ENCODE data around the gene BPTF. TPM values are rescaled to one million over a fixed set of nuclear protein-coding genes. Genes with fewer than 3 reads are reported as not detected.

Gene BPTF
- total and polyA plus RNA-seq, 2 of the 8 experiments (the other 6 are each of a cell fraction or from before 2014, with no cell fraction given) = 107 to 228 TPM

DNA sequence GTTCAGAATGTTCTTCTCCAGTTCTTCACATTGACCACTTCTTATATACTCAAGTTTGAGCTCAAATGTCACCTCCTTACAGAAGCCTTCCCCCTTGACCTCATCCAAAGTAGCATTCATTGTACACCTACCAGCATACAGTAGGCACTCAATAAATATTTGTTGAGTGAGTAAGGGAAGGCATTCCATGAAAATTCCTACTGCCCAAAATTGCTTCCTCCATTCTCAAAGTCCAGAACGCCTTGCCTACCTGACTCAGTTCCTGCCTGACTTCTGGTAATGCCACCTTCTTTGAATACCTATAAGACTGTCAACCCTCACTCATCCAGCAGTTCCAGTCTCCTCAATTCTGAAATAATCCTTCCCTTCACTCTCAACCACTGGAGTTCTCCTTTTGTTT lies 14.8 kb upstream of the BPTF start (continued):
- TF ChIP-seq SRF (IDR thresholded peaks at IDR 0.05; ENCODE audit: low read depth, low read length) = no peak
- TF ChIP-seq, protein P1, sequence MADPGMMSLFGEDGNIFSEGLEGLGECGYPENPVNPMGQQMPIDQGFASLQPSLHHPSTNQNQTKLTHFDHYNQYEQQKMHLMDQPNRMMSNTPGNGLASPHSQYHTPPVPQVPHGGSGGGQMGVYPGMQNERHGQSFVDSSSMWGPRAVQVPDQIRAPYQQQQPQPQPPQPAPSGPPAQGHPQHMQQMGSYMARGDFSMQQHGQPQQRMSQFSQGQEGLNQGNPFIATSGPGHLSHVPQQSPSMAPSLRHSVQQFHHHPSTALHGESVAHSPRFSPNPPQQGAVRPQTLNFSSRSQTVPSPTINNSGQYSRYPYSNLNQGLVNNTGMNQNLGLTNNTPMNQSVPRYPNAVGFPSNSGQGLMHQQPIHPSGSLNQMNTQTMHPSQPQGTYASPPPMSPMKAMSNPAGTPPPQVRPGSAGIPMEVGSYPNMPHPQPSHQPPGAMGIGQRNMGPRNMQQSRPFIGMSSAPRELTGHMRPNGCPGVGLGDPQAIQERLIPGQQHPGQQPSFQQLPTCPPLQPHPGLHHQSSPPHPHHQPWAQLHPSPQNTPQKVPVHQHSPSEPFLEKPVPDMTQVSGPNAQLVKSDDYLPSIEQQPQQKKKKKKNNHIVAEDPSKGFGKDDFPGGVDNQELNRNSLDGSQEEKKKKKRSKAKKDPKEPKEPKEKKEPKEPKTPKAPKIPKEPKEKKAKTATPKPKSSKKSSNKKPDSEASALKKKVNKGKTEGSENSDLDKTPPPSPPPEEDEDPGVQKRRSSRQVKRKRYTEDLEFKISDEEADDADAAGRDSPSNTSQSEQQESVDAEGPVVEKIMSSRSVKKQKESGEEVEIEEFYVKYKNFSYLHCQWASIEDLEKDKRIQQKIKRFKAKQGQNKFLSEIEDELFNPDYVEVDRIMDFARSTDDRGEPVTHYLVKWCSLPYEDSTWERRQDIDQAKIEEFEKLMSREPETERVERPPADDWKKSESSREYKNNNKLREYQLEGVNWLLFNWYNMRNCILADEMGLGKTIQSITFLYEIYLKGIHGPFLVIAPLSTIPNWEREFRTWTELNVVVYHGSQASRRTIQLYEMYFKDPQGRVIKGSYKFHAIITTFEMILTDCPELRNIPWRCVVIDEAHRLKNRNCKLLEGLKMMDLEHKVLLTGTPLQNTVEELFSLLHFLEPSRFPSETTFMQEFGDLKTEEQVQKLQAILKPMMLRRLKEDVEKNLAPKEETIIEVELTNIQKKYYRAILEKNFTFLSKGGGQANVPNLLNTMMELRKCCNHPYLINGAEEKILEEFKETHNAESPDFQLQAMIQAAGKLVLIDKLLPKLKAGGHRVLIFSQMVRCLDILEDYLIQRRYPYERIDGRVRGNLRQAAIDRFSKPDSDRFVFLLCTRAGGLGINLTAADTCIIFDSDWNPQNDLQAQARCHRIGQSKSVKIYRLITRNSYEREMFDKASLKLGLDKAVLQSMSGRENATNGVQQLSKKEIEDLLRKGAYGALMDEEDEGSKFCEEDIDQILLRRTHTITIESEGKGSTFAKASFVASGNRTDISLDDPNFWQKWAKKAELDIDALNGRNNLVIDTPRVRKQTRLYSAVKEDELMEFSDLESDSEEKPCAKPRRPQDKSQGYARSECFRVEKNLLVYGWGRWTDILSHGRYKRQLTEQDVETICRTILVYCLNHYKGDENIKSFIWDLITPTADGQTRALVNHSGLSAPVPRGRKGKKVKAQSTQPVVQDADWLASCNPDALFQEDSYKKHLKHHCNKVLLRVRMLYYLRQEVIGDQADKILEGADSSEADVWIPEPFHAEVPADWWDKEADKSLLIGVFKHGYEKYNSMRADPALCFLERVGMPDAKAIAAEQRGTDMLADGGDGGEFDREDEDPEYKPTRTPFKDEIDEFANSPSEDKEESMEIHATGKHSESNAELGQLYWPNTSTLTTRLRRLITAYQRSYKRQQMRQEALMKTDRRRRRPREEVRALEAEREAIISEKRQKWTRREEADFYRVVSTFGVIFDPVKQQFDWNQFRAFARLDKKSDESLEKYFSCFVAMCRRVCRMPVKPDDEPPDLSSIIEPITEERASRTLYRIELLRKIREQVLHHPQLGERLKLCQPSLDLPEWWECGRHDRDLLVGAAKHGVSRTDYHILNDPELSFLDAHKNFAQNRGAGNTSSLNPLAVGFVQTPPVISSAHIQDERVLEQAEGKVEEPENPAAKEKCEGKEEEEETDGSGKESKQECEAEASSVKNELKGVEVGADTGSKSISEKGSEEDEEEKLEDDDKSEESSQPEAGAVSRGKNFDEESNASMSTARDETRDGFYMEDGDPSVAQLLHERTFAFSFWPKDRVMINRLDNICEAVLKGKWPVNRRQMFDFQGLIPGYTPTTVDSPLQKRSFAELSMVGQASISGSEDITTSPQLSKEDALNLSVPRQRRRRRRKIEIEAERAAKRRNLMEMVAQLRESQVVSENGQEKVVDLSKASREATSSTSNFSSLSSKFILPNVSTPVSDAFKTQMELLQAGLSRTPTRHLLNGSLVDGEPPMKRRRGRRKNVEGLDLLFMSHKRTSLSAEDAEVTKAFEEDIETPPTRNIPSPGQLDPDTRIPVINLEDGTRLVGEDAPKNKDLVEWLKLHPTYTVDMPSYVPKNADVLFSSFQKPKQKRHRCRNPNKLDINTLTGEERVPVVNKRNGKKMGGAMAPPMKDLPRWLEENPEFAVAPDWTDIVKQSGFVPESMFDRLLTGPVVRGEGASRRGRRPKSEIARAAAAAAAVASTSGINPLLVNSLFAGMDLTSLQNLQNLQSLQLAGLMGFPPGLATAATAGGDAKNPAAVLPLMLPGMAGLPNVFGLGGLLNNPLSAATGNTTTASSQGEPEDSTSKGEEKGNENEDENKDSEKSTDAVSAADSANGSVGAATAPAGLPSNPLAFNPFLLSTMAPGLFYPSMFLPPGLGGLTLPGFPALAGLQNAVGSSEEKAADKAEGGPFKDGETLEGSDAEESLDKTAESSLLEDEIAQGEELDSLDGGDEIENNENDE (IDR thresholded peaks at IDR 0.05; ENCODE audit: insufficient replicate concordance, low read length) = no peak
- no peak for TF ChIP-seq CBX5 (IDR thresholded peaks at IDR 0.05; ENCODE audit: low read depth, low read length)
- TF ChIP-seq RBBP5 (IDR thresholded peaks at IDR 0.05; ENCODE audit: borderline replicate concordance, low read depth, low read length) = no peak
- TF ChIP-seq CEBPB (IDR thresholded peaks at IDR 0.05; ENCODE audit: low read depth, low read length) = no peak
- no peak for TF ChIP-seq KDM4A (IDR thresholded peaks at IDR 0.05; ENCODE audit: low read depth, low read length, severe bottlenecking)
- no peak for TF ChIP-seq TAF1 (IDR thresholded peaks at IDR 0.05; ENCODE audit: low read depth, low read length)
- no peak for TF ChIP-seq JUND (IDR thresholded peaks at IDR 0.05; ENCODE audit: low read length)
